Vagina (tissue), 2 donors: ENCODE results near the gene CCDC87.

Source experiments
- POLR2A ChIP-seq, 2 donors: fragments of 450-650 bp; IDR thresholded peaks; one replicate each; pipeline ENCODE4 v1.6.1; 2017; ENCODE audit warnings: antibody characterized with exemption in 2 of 2, mild to moderate bottlenecking in 2 of 2, moderate library complexity in 2 of 2
- POLR2AphosphoS5 ChIP-seq, 2 donors: sonication (generic); formaldehyde crosslinking; IDR thresholded peaks; one replicate each; pipeline ENCODE4 v1.9.0; 2017; ENCODE audit warnings: antibody characterized with exemption in 2 of 2, mild to moderate bottlenecking in 2 of 2, low read depth in 1 of 2; ENCODE audit not compliant: insufficient read depth in 1 of 2
- TF ChIP-seq, protein P1 (sequence below), 3 experiments: fragments of 450-650 bp in 2 of 3; fragments of 200-600 bp in 1 of 3; sonication (generic) in 1 of 3; IDR thresholded peaks; one replicate each; pipeline ENCODE4 v1.5.1; 2017 to 2019; ENCODE audit warnings: antibody characterized with exemption in 3 of 3, mild to moderate bottlenecking in 2 of 3, moderate library complexity in 2 of 3

DNA sequence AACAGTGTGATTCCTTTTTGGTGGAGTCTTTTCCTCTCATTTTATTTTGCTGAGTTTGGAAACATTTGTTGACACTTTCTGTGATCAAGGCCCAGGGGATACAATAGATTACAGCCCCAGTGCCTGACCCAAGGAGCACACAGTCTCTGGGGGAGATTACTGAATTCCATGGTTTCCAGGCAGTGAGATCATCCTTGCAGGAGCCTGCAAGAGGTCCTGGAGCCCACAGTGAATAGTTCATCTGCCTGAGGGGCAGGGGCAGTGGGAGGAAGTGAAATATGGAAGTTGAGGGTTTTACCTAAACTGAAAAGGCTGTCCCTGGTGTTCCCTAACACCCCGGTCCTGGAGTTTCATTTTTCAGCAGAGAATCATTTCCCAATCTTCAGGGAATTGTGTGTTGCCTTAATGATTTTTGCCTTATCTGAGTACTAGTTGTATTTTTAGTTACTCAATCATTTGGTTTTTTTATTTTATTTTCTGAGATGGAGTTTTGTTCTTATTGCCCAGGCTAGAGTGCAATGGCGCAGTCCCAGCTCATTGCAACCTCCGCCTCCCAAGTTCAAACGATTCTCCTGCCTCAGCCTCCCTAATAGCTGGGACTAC lies 7.9 kb upstream of the CCDC87 start:
- TF ChIP-seq, protein P1, sequence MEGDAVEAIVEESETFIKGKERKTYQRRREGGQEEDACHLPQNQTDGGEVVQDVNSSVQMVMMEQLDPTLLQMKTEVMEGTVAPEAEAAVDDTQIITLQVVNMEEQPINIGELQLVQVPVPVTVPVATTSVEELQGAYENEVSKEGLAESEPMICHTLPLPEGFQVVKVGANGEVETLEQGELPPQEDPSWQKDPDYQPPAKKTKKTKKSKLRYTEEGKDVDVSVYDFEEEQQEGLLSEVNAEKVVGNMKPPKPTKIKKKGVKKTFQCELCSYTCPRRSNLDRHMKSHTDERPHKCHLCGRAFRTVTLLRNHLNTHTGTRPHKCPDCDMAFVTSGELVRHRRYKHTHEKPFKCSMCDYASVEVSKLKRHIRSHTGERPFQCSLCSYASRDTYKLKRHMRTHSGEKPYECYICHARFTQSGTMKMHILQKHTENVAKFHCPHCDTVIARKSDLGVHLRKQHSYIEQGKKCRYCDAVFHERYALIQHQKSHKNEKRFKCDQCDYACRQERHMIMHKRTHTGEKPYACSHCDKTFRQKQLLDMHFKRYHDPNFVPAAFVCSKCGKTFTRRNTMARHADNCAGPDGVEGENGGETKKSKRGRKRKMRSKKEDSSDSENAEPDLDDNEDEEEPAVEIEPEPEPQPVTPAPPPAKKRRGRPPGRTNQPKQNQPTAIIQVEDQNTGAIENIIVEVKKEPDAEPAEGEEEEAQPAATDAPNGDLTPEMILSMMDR (IDR thresholded peaks at IDR 0.05), result no peak
- TF ChIP-seq POLR2A (IDR thresholded peaks at IDR 0.05) (no peak), POLR2AphosphoS5 (IDR thresholded peaks at IDR 0.05; ENCODE audit: insufficient read depth in 1 of 2, low read depth in 1 of 2) (no peak)
